Stimulated activated naive CD8-positive, alpha-beta T cell treated with anti-CD3 and anti-CD28 coated beads, Interleukin-15, amount 100 ng/mL, for 72 hours (primary cell): ENCODE measurements around the gene TAS2R40.
"Not testable (repeated sequence)": the region's sequence is repeated elsewhere in the genome, so short reads cannot be mapped to it uniquely, and the experiment has no call there.

ENCODE experiments used
- ATAC-seq: fragments of 150-1000 bp; cut with Tn5 transposase; 2 replicates; pipeline ENCODE4 v1.10.0; 2021; ENCODE audit warnings: mild to moderate bottlenecking, moderate library complexity
- DNase-seq, 2 donors: peaks; one replicate each; pipeline ENCODE4 v3.0.0; 2021 to 2022
- H3K27ac Mint-ChIP-seq, 2 donors: one replicate each; pipeline ENCODE4 v1.8.0; 2022; ENCODE audit warnings: mild to moderate bottlenecking in 2 of 2, mixed read lengths in 2 of 2, moderate library complexity in 2 of 2
- H3K27me3 Mint-ChIP-seq: one replicate; pipeline ENCODE4 v1.8.0; 2022; ENCODE audit warnings: mixed read lengths
- H3K4me1 Mint-ChIP-seq: one replicate; pipeline ENCODE4 v1.8.0; 2022; ENCODE audit warnings: mild to moderate bottlenecking, mixed read lengths
- H3K4me3 Mint-ChIP-seq, 2 donors: one replicate each; pipeline ENCODE4 v1.8.0; 2022; ENCODE audit warnings: mild to moderate bottlenecking in 2 of 2, mixed read lengths in 2 of 2, moderate library complexity in 1 of 2
- H3K9me3 Mint-ChIP-seq, 2 donors: one replicate each; pipeline ENCODE4 v1.8.0; 2022; ENCODE audit warnings: mixed read lengths in 2 of 2

The TAS2R40 gene

GRCh38 chr7:143255564-143255963, 33.7 kb downstream of the TAS2R40 start:
- no peak for DNase-seq
- Mint-ChIP-seq H3K27ac (peak overlapping the region in 1 of 2 donors; percentile 9), H3K4me1 (peaks cover 74% of the 10 kb centered on the region), H3K4me3 (no peak overlapping the region), H3K27me3 (no peaks in the 10 kb centered on the region), H3K9me3 (peaks cover 26 to 30% of the 10 kb centered on the region in 2 donors)
- no peak for ATAC-seq

- Mint-ChIP-seq H3K4me3 (no peak overlapping the region), H3K27me3 (no peaks in the 10 kb centered on the region), H3K27ac (no peak overlapping the region), H3K4me1 (peaks cover 66% of the 10 kb centered on the region), H3K9me3 (peaks cover 25 to 26% of the 10 kb centered on the region in 2 donors)
- ATAC-seq = peak; percentile 63
- no peak for DNase-seq
Measured at GRCh38 chr7:143256325-143256724, 34.5 kb downstream of the TAS2R40 start.

GRCh38 chr7:143256932-143257331, 35.1 kb downstream of the TAS2R40 start:
- Mint-ChIP-seq H3K4me3 (no peak overlapping the region), H3K4me1 (peaks cover 62% of the 10 kb centered on the region), H3K9me3 (peaks cover 24 to 27% of the 10 kb centered on the region in 2 donors), H3K27ac (no peak overlapping the region), H3K27me3 (no peaks in the 10 kb centered on the region)
- DNase-seq (no peak), ATAC-seq (peak; percentile 5)

GRCh38 chr7:143257501-143257900, 35.7 kb downstream of the TAS2R40 start:
- Mint-ChIP-seq H3K27me3 (no peaks in the 10 kb centered on the region), H3K4me1 (peaks cover 62% of the 10 kb centered on the region), H3K9me3 (peaks cover 19 to 25% of the 10 kb centered on the region in 2 donors), H3K4me3 (no peak overlapping the region), H3K27ac (no peak overlapping the region)
- DNase-seq = no peak
- no peak for ATAC-seq

GRCh38 chr7:143258831-143259230, 37.0 kb downstream of the TAS2R40 start:
- H3K4me1 Mint-ChIP-seq = peaks cover 64% of the 10 kb centered on the region
- peaks cover 11 to 15% of the 10 kb centered on the region in 2 donors for H3K9me3 Mint-ChIP-seq
- ATAC-seq = peak; percentile 22
- H3K27me3 Mint-ChIP-seq = no peaks in the 10 kb centered on the region
- H3K27ac Mint-ChIP-seq = peak overlapping the region in 1 of 2 donors; percentile 96
- DNase-seq = no peak
- H3K4me3 Mint-ChIP-seq = peak overlapping the region; percentile 66 to 78

- Mint-ChIP-seq H3K4me3 (no peak overlapping the region), H3K27ac (no peak overlapping the region), H3K4me1 (peaks cover 67% of the 10 kb centered on the region), H3K9me3 (peaks cover 5 to 7% of the 10 kb centered on the region in 2 donors), H3K27me3 (no peaks in the 10 kb centered on the region)
- ATAC-seq = no peak
- DNase-seq = no peak
Measured at GRCh38 chr7:143259765-143260164, 37.9 kb downstream of the TAS2R40 start.

GRCh38 chr7:143261901-143262300, 40.1 kb downstream of the TAS2R40 start:
- Mint-ChIP-seq H3K27me3 (no peaks in the 10 kb centered on the region), H3K4me3 (peak overlapping the region; percentile 41 to 96), H3K9me3 (peaks cover 5 to 7% of the 10 kb centered on the region in 2 donors), H3K27ac (peak overlapping the region; percentile 30 to 51), H3K4me1 (peaks cover 65% of the 10 kb centered on the region)
- ATAC-seq (no peak), DNase-seq (no peak)

- Mint-ChIP-seq H3K4me1 (peaks cover 53% of the 10 kb centered on the region), H3K4me3 (peak within 1 kb of the TSS; percentile 95 to 96), H3K27me3 (no peaks in the 10 kb centered on the region), H3K9me3 (peaks cover 5 to 7% of the 10 kb centered on the region in 2 donors), H3K27ac (peak within 1 kb of the TSS; percentile 99)
- DNase-seq = peak; percentile 70 to 84
- ATAC-seq = peak; percentile 98
Measured at GRCh38 chr7:143263266-143264195, 41.7 kb downstream of the TAS2R40 start, which contains the start of gene GSTK1. Gene GSTK1, plus strand, starts transcription at chr7:143263441. Its CDS starts 73 bp downstream, at chr7:143263514.

GRCh38 chr7:143264196-143264568, 42.3 kb downstream of the TAS2R40 start:
- H3K9me3 Mint-ChIP-seq = not testable (repeated sequence)
- H3K4me3 Mint-ChIP-seq = peak overlapping the region; percentile 95 to 96

GRCh38 chr7:143265017-143265693, 43.3 kb downstream of the TAS2R40 start:
- no peak for DNase-seq
- H3K27ac Mint-ChIP-seq = peak overlapping the region; percentile 90 to 99
- H3K4me1 Mint-ChIP-seq = peaks cover 37% of the 10 kb centered on the region
- no peak for ATAC-seq
- H3K4me3 Mint-ChIP-seq = peak overlapping the region; percentile 95 to 96
- H3K27me3 Mint-ChIP-seq = no peaks in the 10 kb centered on the region
- H3K9me3 Mint-ChIP-seq = peaks cover 5 to 7% of the 10 kb centered on the region in 2 donors

More at GRCh38 chr7:143264196-143264568, 42.3 kb downstream of the TAS2R40 start:
- H3K27me3 Mint-ChIP-seq, DNase-seq, ATAC-seq: not testable (repeated sequence)
- peak overlapping the region; percentile 99 for H3K27ac Mint-ChIP-seq
- peaks cover 46% of the 10 kb centered on the region for H3K4me1 Mint-ChIP-seq

GRCh38 chr7:143269251-143269650, 47.4 kb downstream of the TAS2R40 start:
- DNase-seq (no peak), ATAC-seq (no peak)
- H3K27ac Mint-ChIP-seq = no peak overlapping the region
- H3K9me3 Mint-ChIP-seq = no peaks in the 10 kb centered on the region
- H3K4me3 Mint-ChIP-seq = no peak overlapping the region
- peaks cover 24% of the 10 kb centered on the region for H3K4me1 Mint-ChIP-seq
- H3K27me3 Mint-ChIP-seq = no peaks in the 10 kb centered on the region

GRCh38 chr7:143271240-143271639, 49.4 kb downstream of the TAS2R40 start:
- Mint-ChIP-seq H3K27ac (no peak overlapping the region), H3K4me1 (peaks cover 5% of the 10 kb centered on the region), H3K4me3 (no peak overlapping the region), H3K9me3 (no peaks in the 10 kb centered on the region), H3K27me3 (no peaks in the 10 kb centered on the region)
- ATAC-seq (no peak), DNase-seq (no peak)
